SW480 (cell line): ENCODE data around the gene ARHGAP8.

Experiments
- DNase-seq: peaks from one replicate; pipeline ENCODE4 v3.0.0-alpha.2; 2016; ENCODE audit warnings: low spot score

The ARHGAP8 gene

DNA sequence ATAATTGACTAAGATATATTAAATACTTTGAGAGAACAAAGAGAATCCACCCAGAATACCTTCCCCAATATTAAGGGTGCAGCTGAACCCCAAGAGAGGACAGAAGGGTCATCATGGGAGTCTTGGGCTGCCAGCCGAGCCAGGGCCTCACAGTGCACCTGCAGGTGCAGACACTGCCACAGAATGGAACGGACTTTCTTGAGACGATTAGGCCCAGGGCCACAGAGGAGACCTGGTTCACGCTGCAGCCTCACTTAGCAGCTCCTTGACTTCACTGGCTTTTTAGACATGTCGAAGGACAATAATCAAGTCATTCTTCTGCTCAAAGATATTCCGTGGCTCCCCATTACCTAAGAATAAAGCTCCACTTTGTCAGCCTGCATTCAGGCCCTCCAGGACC, 156.9 kb downstream of the ARHGAP8 start:
- DNase-seq = no peak
